WTC11 (cell line): ENCODE results near the gene SLC36A4. TPM values are rescaled to one million over a fixed set of nuclear protein-coding genes. Genes with fewer than 3 reads are reported as not detected.

ENCODE experiments used
- ATAC-seq: fragments of 200-7000 bp; cut with Tn5 transposase; 2 replicates; pipeline ENCODE4 v1.10.0; 2021; ENCODE audit warnings: mild to moderate bottlenecking, moderate library complexity
- CTCF ChIA-PET: fragments of 300-600 bp; sonication (Branson Sonifier 250); formaldehyde crosslinking; loops from one replicate; lab custom pipeline; 2021; ENCODE audit warnings: antibody characterized with exemption; lab: Charles Lee
- POLR2A ChIA-PET: fragments of 350-600 bp; sonication (Branson Sonifier 250); formaldehyde crosslinking; loops from one replicate; lab custom pipeline; 2021; ENCODE audit warnings: antibody characterized with exemption; lab: Charles Lee
- DNase-seq: peaks from one replicate; pipeline ENCODE4 v3.0.0; 2021; ENCODE audit warnings: low spot score
- H3K27ac Mint-ChIP-seq: 2 replicates; pipeline ENCODE4 v1.8.0; 2021; ENCODE audit warnings: mixed read lengths
- H3K27me3 Mint-ChIP-seq: 2 replicates; pipeline ENCODE4 v1.8.0; 2021; ENCODE audit warnings: low read depth, mild to moderate bottlenecking, moderate library complexity, mixed read lengths
- H3K36me3 Mint-ChIP-seq: 2 replicates; pipeline ENCODE4 v1.8.0; 2021; ENCODE audit warnings: mixed read lengths
- H3K4me1 Mint-ChIP-seq: 2 replicates; pipeline ENCODE4 v1.8.0; 2022; ENCODE audit warnings: mixed read lengths
- H3K4me3 Mint-ChIP-seq: 2 replicates; pipeline ENCODE4 v1.8.0; 2021; ENCODE audit warnings: mild to moderate bottlenecking, moderate library complexity, mixed read lengths
- H3K9me3 Mint-ChIP-seq: 2 replicates; pipeline ENCODE4 v1.8.0; 2021; ENCODE audit warnings: mixed read lengths
- ARID4B ChIP-seq: sonication (generic); formaldehyde crosslinking; IDR thresholded peaks from 2 replicates; pipeline ENCODE4 v1.8.0; 2023; ENCODE audit warnings: missing genetic modification reagents, mild to moderate bottlenecking, borderline replicate concordance
- ATF1 ChIP-seq: sonication (generic); formaldehyde crosslinking; IDR thresholded peaks from 2 replicates; pipeline ENCODE4 v1.8.1; 2023; ENCODE audit warnings: mild to moderate bottlenecking, moderate library complexity, missing genetic modification reagents
- CREB1 ChIP-seq: sonication (generic); formaldehyde crosslinking; IDR thresholded peaks from 2 replicates; pipeline ENCODE4 v1.8.0; 2023; ENCODE audit warnings: mild to moderate bottlenecking, missing genetic modification reagents
- ELF4 ChIP-seq: sonication (generic); formaldehyde crosslinking; IDR thresholded peaks from 2 replicates; pipeline ENCODE4 v1.8.1; 2022; ENCODE audit warnings: low read depth, mild to moderate bottlenecking, moderate library complexity, missing genetic modification reagents
- ETV6 ChIP-seq: sonication (generic); formaldehyde crosslinking; IDR thresholded peaks from 2 replicates; pipeline ENCODE4 v1.8.1; 2022; ENCODE audit warnings: mild to moderate bottlenecking, missing genetic modification reagents
- HMGXB4 ChIP-seq: sonication (generic); formaldehyde crosslinking; IDR thresholded peaks from 2 replicates; pipeline ENCODE4 v1.8.1; 2023; ENCODE audit warnings: mild to moderate bottlenecking, moderate library complexity, missing genetic modification reagents
- NFE2L1 ChIP-seq: sonication (generic); formaldehyde crosslinking; IDR thresholded peaks from 2 replicates; pipeline ENCODE4 v1.8.1; 2023; ENCODE audit warnings: missing genetic modification reagents
- SOX15 ChIP-seq: fragments of 250-450 bp; sonication (Bioruptor Pico); IDR thresholded peaks from 2 replicates; pipeline ENCODE4 v1.9.0; 2021; ENCODE audit warnings: mild to moderate bottlenecking
- TCF7 ChIP-seq: sonication (generic); formaldehyde crosslinking; IDR thresholded peaks from 2 replicates; pipeline ENCODE4 v1.8.0; 2022; ENCODE audit warnings: mild to moderate bottlenecking, low read depth, missing genetic modification reagents, moderate library complexity
- TEAD1 ChIP-seq: sonication (generic); formaldehyde crosslinking; IDR thresholded peaks from 2 replicates; pipeline ENCODE4 v1.8.0; 2022; ENCODE audit warnings: mild to moderate bottlenecking, missing genetic modification reagents
- ZNF317 ChIP-seq: sonication (generic); formaldehyde crosslinking; IDR thresholded peaks from 2 replicates; pipeline ENCODE4 v1.8.1; 2023; ENCODE audit warnings: low read depth, mild to moderate bottlenecking, moderate library complexity, missing genetic modification reagents, borderline replicate concordance
- ZNF396 ChIP-seq: fragments of 250-450 bp; sonication (Bioruptor Pico); IDR thresholded peaks from 2 replicates; pipeline ENCODE4 v1.8.0; 2021; ENCODE audit warnings: mild to moderate bottlenecking, moderate library complexity, borderline replicate concordance
- ZSCAN18 ChIP-seq: fragments of 250-450 bp; sonication (Bioruptor Pico); IDR thresholded peaks from 2 replicates; pipeline ENCODE4 v2.1.2; 2022; ENCODE audit warnings: mild to moderate bottlenecking, moderate library complexity
- total RNA-seq: library from RNA; stranded (reverse); gene quantifications from 3 replicates; pipeline ENCODE4 v1.2.3, GENCODE V29; 2021
- TF ChIP-seq, protein P1 (sequence below): sonication (generic); formaldehyde crosslinking; IDR thresholded peaks from 2 replicates; pipeline ENCODE4 v1.8.1; 2023; ENCODE audit warnings: mild to moderate bottlenecking, missing genetic modification reagents
- TF ChIP-seq, protein P2 (sequence below): fragments of 250-450 bp; sonication (Bioruptor Pico); IDR thresholded peaks from 2 replicates; pipeline ENCODE4 v1.9.0; 2021; ENCODE audit warnings: mild to moderate bottlenecking
- TF ChIP-seq, protein P3 (sequence below): sonication (generic); formaldehyde crosslinking; IDR thresholded peaks from 2 replicates; pipeline ENCODE4 v1.8.0; 2023; ENCODE audit warnings: mild to moderate bottlenecking, missing genetic modification reagents
- TF ChIP-seq, protein P4 (sequence below): sonication (generic); formaldehyde crosslinking; IDR thresholded peaks from 2 replicates; pipeline ENCODE4 v1.8.0; 2022; ENCODE audit warnings: mild to moderate bottlenecking, missing genetic modification reagents

SLC36A4 gene
- total RNA-seq, 1 experiment from 2014 or later: 27.9 TPM

DNA sequence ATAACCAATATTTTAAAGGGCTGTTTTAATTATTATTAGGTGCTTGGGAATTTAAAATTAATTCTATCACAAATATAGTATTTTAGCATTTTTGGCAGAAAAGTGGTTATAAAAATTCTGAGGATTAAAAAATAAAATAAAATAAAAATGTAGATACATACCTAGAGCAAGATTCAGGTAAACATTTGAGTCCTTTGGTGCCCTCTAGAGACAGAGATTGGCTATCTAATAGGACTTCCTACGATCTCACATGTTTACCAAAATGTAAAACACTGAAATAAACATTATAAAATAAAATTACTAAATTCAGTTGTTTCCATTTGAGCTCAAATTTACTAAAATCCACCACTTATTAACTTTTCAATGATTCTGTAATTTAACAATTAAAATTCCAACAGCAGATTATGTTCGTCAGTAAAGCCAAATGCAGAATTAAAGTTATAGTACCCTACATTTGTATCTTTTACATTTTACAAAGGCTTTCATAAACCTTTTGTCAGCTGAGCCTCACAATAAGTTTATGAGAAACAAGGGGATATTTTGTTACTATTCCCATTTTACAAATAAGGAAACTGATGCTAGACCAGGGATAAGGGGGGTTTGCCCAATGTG is 27.7 kb downstream of the SLC36A4 start (continued):
- TF ChIP-seq, protein P1, sequence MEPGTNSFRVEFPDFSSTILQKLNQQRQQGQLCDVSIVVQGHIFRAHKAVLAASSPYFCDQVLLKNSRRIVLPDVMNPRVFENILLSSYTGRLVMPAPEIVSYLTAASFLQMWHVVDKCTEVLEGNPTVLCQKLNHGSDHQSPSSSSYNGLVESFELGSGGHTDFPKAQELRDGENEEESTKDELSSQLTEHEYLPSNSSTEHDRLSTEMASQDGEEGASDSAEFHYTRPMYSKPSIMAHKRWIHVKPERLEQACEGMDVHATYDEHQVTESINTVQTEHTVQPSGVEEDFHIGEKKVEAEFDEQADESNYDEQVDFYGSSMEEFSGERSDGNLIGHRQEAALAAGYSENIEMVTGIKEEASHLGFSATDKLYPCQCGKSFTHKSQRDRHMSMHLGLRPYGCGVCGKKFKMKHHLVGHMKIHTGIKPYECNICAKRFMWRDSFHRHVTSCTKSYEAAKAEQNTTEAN (CRISPR knock-in tag): no peak
- TF ChIP-seq ZNF317 (no peak), CREB1 (CRISPR knock-in tag) (no peak), ATF1 (CRISPR knock-in tag) (no peak), ARID4B (CRISPR knock-in tag) (no peak)

- DNase-seq (no peak), ATAC-seq (no peak)
- Mint-ChIP-seq H3K4me3 (no peak overlapping the region), H3K27ac (no peak overlapping the region), H3K9me3 (no peaks in the 10 kb centered on the region), H3K36me3 (peaks cover 9% of the 10 kb centered on the region), H3K4me1 (no peaks in the 10 kb centered on the region), H3K27me3 (no peaks in the 10 kb centered on the region)
- POLR2A ChIA-PET: no interaction called here
- CTCF ChIA-PET: interaction anchor here (0.5 to 1.6 kb wide), 6 partner anchors 20 to 227 kb away, joined by 3 to 13 read pairs (median 3); no protein-coding TSS in a partner anchor
- TF ChIP-seq ZNF396 (CRISPR knock-in tag) (no peak), ZSCAN18 (no peak), SOX15 (no peak), HMGXB4 (CRISPR knock-in tag) (no peak), NFE2L1 (CRISPR knock-in tag) (no peak), ELF4 (CRISPR knock-in tag) (no peak), TEAD1 (no peak), TCF7 (CRISPR knock-in tag) (no peak), ETV6 (CRISPR knock-in tag) (no peak)
- TF ChIP-seq, protein P2, sequence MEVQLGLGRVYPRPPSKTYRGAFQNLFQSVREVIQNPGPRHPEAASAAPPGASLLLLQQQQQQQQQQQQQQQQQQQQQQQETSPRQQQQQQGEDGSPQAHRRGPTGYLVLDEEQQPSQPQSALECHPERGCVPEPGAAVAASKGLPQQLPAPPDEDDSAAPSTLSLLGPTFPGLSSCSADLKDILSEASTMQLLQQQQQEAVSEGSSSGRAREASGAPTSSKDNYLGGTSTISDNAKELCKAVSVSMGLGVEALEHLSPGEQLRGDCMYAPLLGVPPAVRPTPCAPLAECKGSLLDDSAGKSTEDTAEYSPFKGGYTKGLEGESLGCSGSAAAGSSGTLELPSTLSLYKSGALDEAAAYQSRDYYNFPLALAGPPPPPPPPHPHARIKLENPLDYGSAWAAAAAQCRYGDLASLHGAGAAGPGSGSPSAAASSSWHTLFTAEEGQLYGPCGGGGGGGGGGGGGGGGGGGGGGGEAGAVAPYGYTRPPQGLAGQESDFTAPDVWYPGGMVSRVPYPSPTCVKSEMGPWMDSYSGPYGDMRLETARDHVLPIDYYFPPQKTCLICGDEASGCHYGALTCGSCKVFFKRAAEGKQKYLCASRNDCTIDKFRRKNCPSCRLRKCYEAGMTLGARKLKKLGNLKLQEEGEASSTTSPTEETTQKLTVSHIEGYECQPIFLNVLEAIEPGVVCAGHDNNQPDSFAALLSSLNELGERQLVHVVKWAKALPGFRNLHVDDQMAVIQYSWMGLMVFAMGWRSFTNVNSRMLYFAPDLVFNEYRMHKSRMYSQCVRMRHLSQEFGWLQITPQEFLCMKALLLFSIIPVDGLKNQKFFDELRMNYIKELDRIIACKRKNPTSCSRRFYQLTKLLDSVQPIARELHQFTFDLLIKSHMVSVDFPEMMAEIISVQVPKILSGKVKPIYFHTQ (CRISPR knock-in tag): no peak
- TF ChIP-seq, protein P3, sequence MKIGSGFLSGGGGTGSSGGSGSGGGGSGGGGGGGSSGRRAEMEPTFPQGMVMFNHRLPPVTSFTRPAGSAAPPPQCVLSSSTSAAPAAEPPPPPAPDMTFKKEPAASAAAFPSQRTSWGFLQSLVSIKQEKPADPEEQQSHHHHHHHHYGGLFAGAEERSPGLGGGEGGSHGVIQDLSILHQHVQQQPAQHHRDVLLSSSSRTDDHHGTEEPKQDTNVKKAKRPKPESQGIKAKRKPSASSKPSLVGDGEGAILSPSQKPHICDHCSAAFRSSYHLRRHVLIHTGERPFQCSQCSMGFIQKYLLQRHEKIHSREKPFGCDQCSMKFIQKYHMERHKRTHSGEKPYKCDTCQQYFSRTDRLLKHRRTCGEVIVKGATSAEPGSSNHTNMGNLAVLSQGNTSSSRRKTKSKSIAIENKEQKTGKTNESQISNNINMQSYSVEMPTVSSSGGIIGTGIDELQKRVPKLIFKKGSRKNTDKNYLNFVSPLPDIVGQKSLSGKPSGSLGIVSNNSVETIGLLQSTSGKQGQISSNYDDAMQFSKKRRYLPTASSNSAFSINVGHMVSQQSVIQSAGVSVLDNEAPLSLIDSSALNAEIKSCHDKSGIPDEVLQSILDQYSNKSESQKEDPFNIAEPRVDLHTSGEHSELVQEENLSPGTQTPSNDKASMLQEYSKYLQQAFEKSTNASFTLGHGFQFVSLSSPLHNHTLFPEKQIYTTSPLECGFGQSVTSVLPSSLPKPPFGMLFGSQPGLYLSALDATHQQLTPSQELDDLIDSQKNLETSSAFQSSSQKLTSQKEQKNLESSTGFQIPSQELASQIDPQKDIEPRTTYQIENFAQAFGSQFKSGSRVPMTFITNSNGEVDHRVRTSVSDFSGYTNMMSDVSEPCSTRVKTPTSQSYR (CRISPR knock-in tag): no peak
- TF ChIP-seq, protein P4, sequence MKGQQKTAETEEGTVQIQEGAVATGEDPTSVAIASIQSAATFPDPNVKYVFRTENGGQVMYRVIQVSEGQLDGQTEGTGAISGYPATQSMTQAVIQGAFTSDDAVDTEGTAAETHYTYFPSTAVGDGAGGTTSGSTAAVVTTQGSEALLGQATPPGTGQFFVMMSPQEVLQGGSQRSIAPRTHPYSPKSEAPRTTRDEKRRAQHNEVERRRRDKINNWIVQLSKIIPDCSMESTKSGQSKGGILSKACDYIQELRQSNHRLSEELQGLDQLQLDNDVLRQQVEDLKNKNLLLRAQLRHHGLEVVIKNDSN: no peak
Measured at GRCh38 chr11:93169143-93169542, 28.6 kb downstream of the SLC36A4 start.
